Measurements from ENCODE around the gene H19. TPM values are rescaled to one million over a fixed set of nuclear protein-coding genes. Genes with fewer than 3 reads are reported as not detected.

The H19 gene
- total RNA-seq, 1 experiment from 2014 or later = 0.62 TPM

GRCh38 chr11:1946812-1947484, 50.7 kb downstream of the H19 start, which contains the start of gene MRPL23:
TSS of gene MRPL23 (plus strand) at chr11:1947332. CDS start at chr11:1947363, 31 bp downstream.
- H3K4me3 ChIP-seq (ENCODE audit: insufficient read depth, low read depth, low read length) = no peak within 1 kb of the TSS

More at GRCh38 chr11:1946812-1947484, 50.7 kb downstream of the H19 start, which contains the start of gene MRPL23:
- Histone ChIP-seq H3K27me3 (ENCODE audit: control insufficient read depth, insufficient read depth, low read length) (no peaks in the 10 kb centered on the region), H3K36me3 (replicated peaks; ENCODE audit: control insufficient read depth, insufficient read depth, low read length) (no peaks in the 10 kb centered on the region)
- no peak for DNase-seq

Other genes with a start within 250 kb of the H19 start
- 0.42 and 0.74 TPM in 2 replicates for gene IFITM10, start 247.2 kb downstream of the H19 start, total RNA-seq (2014; rRNA removed; shearing (Covaris generic))
- 177 and 235 TPM in 2 replicates for gene CTSD, start 233.9 kb downstream of the H19 start, total RNA-seq (2014; rRNA removed; shearing (Covaris generic))
- gene SYT8, start 162.9 kb downstream of the H19 start, total RNA-seq (2014; rRNA removed; shearing (Covaris generic)) = not detected in 2 replicates
- not detected in 2 replicates for gene TNNI2, start 158.9 kb downstream of the H19 start, total RNA-seq (2014; rRNA removed; shearing (Covaris generic))
- gene LSP1, start 144.8 kb downstream of the H19 start, total RNA-seq (2014; rRNA removed; shearing (Covaris generic)) = 0.35 and 2.0 TPM in 2 replicates
- gene PRR33, start 105.9 kb downstream of the H19 start, total RNA-seq (2014; rRNA removed; shearing (Covaris generic)) = not detected in 2 replicates
- gene TNNT3, start 78.1 kb downstream of the H19 start, total RNA-seq (2014; rRNA removed; shearing (Covaris generic)) = not detected in 2 replicates
- gene MRPL23, start 50.5 kb downstream of the H19 start, total RNA-seq (2014; rRNA removed; shearing (Covaris generic)) = 75.9 and 91.1 TPM in 2 replicates
- 0.78 and 1.2 TPM in 2 replicates for gene IGF2, start 141.5 kb upstream of the H19 start, total RNA-seq (2014; rRNA removed; shearing (Covaris generic))
- not detected in 2 replicates for gene INS, start 163.4 kb upstream of the H19 start, total RNA-seq (2014; rRNA removed; shearing (Covaris generic))
- gene TH, start 174.0 kb upstream of the H19 start, total RNA-seq (2014; rRNA removed; shearing (Covaris generic)) = not detected in 2 replicates

Measured in H7 (cell line).